ENCODE data around the gene SPATA17.

DNA sequence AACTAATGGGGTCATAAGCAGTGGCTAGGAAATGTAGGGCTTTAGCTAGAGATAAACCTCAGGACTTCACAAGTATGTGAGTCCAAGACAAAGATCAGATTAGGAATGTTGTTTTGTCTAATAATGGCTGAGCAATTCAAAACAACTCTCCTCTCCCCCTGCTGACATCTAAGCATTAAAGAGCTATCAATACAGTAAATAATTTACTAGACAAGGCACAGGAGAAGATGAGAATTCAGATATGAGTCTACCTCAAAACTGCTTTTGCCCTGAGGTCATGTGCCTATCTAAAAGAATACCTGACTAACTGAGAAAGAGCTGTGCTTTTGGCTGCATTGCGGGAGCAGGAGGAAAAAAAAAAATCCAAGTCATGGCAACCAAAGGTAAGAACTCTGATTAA lies 86.8 kb downstream of the SPATA17 start:
- TF ChIP-seq, protein P1, sequence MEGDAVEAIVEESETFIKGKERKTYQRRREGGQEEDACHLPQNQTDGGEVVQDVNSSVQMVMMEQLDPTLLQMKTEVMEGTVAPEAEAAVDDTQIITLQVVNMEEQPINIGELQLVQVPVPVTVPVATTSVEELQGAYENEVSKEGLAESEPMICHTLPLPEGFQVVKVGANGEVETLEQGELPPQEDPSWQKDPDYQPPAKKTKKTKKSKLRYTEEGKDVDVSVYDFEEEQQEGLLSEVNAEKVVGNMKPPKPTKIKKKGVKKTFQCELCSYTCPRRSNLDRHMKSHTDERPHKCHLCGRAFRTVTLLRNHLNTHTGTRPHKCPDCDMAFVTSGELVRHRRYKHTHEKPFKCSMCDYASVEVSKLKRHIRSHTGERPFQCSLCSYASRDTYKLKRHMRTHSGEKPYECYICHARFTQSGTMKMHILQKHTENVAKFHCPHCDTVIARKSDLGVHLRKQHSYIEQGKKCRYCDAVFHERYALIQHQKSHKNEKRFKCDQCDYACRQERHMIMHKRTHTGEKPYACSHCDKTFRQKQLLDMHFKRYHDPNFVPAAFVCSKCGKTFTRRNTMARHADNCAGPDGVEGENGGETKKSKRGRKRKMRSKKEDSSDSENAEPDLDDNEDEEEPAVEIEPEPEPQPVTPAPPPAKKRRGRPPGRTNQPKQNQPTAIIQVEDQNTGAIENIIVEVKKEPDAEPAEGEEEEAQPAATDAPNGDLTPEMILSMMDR (IDR thresholded peaks at IDR 0.05) = no peak
- no peak for TF ChIP-seq POLR2A (IDR thresholded peaks at IDR 0.05)

All from adrenal gland (tissue), 5 donors.